NCI-H128 (cell line): Measurements from ENCODE around the gene ITIH3.

Experiments used
- DNase-seq: peaks from one replicate; lab custom pipeline; 2025; ENCODE audit not compliant: unreplicated experiment; lab: John Stamatoyannopoulos, UW

ITIH3 gene

GRCh38 chr3:52843881-52844280 lies 49.3 kb downstream of the ITIH3 start:
- no peak for DNase-seq

GRCh38 chr3:52844290-52844975 lies 49.8 kb downstream of the ITIH3 start:
- no peak for DNase-seq

GRCh38 chr3:52845157-52845556 lies 50.6 kb downstream of the ITIH3 start:
- no peak for DNase-seq

GRCh38 chr3:52845691-52846431 lies 51.3 kb downstream of the ITIH3 start:
- no peak for DNase-seq

- no peak for DNase-seq
Measured at GRCh38 chr3:52846432-52846965, 51.9 kb downstream of the ITIH3 start.

- no peak for DNase-seq
Measured at GRCh38 chr3:52847241-52847640, 52.6 kb downstream of the ITIH3 start.

- DNase-seq: no peak
Measured at GRCh38 chr3:52847726-52848125, 53.1 kb downstream of the ITIH3 start.

GRCh38 chr3:52848617-52849016 lies 54.0 kb downstream of the ITIH3 start:
- DNase-seq: no peak

GRCh38 chr3:52849656-52850055 lies 55.1 kb downstream of the ITIH3 start:
- no peak for DNase-seq

- peak; percentile 6 for DNase-seq
Measured at GRCh38 chr3:52851348-52851747, 56.8 kb downstream of the ITIH3 start.

GRCh38 chr3:52852419-52852818 lies 57.8 kb downstream of the ITIH3 start:
- no peak for DNase-seq

- DNase-seq: no peak
Measured at GRCh38 chr3:52854013-52854412, 59.4 kb downstream of the ITIH3 start.

GRCh38 chr3:52856666-52857065 lies 62.1 kb downstream of the ITIH3 start:
- DNase-seq: no peak

GRCh38 chr3:52857133-52857532 lies 62.5 kb downstream of the ITIH3 start:
- no peak for DNase-seq

- DNase-seq: no peak
Measured at GRCh38 chr3:52857864-52858263, 63.3 kb downstream of the ITIH3 start.
